Type B pancreatic cell (in vitro differentiated cells): ENCODE results near the gene STK10. TPM values are rescaled to one million over a fixed set of nuclear protein-coding genes. Genes with fewer than 3 reads are reported as not detected.
A peak's percentile ranks its signal among the peaks of the same experiment; 100 is the strongest.

Experiments
- DNase-seq: peaks from one replicate; pipeline ENCODE4 v3.0.0; 2021; ENCODE audit warnings: mixed read lengths; ENCODE audit not compliant: unreplicated experiment; ENCODE audit errors: extremely low spot score
- H3K27ac Mint-ChIP-seq: 2 replicates; pipeline ENCODE4 v1.8.0; 2021; ENCODE audit warnings: mild to moderate bottlenecking, mixed read lengths
- H3K27me3 Mint-ChIP-seq: 2 replicates; pipeline ENCODE4 v1.8.0; 2021; ENCODE audit warnings: mixed read lengths
- H3K36me3 Mint-ChIP-seq: 2 replicates; pipeline ENCODE4 v1.8.0; 2021; ENCODE audit warnings: mixed read lengths
- H3K4me1 Mint-ChIP-seq: one replicate; pipeline ENCODE4 v1.8.0; 2021; ENCODE audit warnings: mixed read lengths; ENCODE audit not compliant: unreplicated experiment
- H3K4me3 Mint-ChIP-seq: 2 replicates; pipeline ENCODE4 v1.8.0; 2021; ENCODE audit warnings: mild to moderate bottlenecking, mixed read lengths
- H3K9me3 Mint-ChIP-seq: 2 replicates; pipeline ENCODE4 v1.8.0; 2021; ENCODE audit warnings: mixed read lengths
- CTCF ChIP-seq: fragments of 200-600 bp; sonication (generic); conservative IDR thresholded peaks from 2 replicates; pipeline ENCODE4 v1.5.0; 2021; ENCODE audit warnings: antibody characterized with exemption, mild to moderate bottlenecking
- total RNA-seq: library from RNA; stranded (reverse); gene quantifications from 2 replicates; pipeline ENCODE4 v1.2.1, GENCODE V29; 2021; ENCODE audit warnings: low replicate concordance

STK10 gene
- total RNA-seq, 1 donor from 2014 or later: 15.2 TPM

GRCh38 chr5:172178991-172179989 lies 8.7 kb downstream of the STK10 start:
- no peak for TF ChIP-seq CTCF
- DNase-seq: no peak
- H3K27ac Mint-ChIP-seq: peak overlapping the region; percentile 23
- H3K36me3 Mint-ChIP-seq: peaks cover 4% of the 10 kb centered on the region
- no peak overlapping the region for H3K4me3 Mint-ChIP-seq
- no peaks in the 10 kb centered on the region for H3K27me3 Mint-ChIP-seq
- H3K4me1 Mint-ChIP-seq: peaks cover 17% of the 10 kb centered on the region
- H3K9me3 Mint-ChIP-seq: no peaks in the 10 kb centered on the region

- H3K27ac Mint-ChIP-seq: peak overlapping the region; percentile 73
- TF ChIP-seq CTCF: no peak
- peaks cover 22% of the 10 kb centered on the region for H3K4me1 Mint-ChIP-seq
- H3K9me3 Mint-ChIP-seq: no peaks in the 10 kb centered on the region
- no peaks in the 10 kb centered on the region for H3K27me3 Mint-ChIP-seq
- H3K4me3 Mint-ChIP-seq: no peak overlapping the region
- no peak for DNase-seq
- H3K36me3 Mint-ChIP-seq: peaks cover 4% of the 10 kb centered on the region
Observed at GRCh38 chr5:172178301-172178987, 9.6 kb downstream of the STK10 start.

GRCh38 chr5:172177176-172177575 lies 10.8 kb downstream of the STK10 start:
- Mint-ChIP-seq H3K27ac (no peak overlapping the region), H3K4me3 (no peak overlapping the region), H3K27me3 (no peaks in the 10 kb centered on the region), H3K4me1 (peaks cover 25% of the 10 kb centered on the region), H3K9me3 (no peaks in the 10 kb centered on the region), H3K36me3 (peaks cover 4% of the 10 kb centered on the region)
- no peak for DNase-seq
- no peak for TF ChIP-seq CTCF

- no peak for DNase-seq
- Mint-ChIP-seq H3K27ac (peak overlapping the region; percentile 58), H3K36me3 (no peaks in the 10 kb centered on the region), H3K27me3 (no peaks in the 10 kb centered on the region), H3K9me3 (no peaks in the 10 kb centered on the region), H3K4me3 (no peak overlapping the region), H3K4me1 (peaks cover 25% of the 10 kb centered on the region)
- no peak for TF ChIP-seq CTCF
Observed at GRCh38 chr5:172175263-172175719, 12.7 kb downstream of the STK10 start.

GRCh38 chr5:172173564-172174153 lies 14.4 kb downstream of the STK10 start:
- H3K4me1 Mint-ChIP-seq: peaks cover 25% of the 10 kb centered on the region
- no peak overlapping the region for H3K4me3 Mint-ChIP-seq
- H3K27me3 Mint-ChIP-seq: no peaks in the 10 kb centered on the region
- TF ChIP-seq CTCF: no peak
- no peak for DNase-seq
- peak overlapping the region; percentile 58 for H3K27ac Mint-ChIP-seq
- no peaks in the 10 kb centered on the region for H3K9me3 Mint-ChIP-seq
- H3K36me3 Mint-ChIP-seq: peaks cover 3% of the 10 kb centered on the region
